GM21515 (cell line): ENCODE results near the gene DKKL1.
"Not testable (repeated sequence)": the region's sequence is repeated elsewhere in the genome, so short reads cannot be mapped to it uniquely, and the experiment has no call there.

Experiments used
- ATAC-seq: cut with Tn5 transposase; IDR thresholded peaks from one replicate; pipeline ENCODE4 v1.9.1; 2021; ENCODE audit not compliant: unreplicated experiment

DKKL1 gene

GRCh38 chr19:49361438-49362047 is 2.1 kb upstream of the DKKL1 start:
- no peak for ATAC-seq

GRCh38 chr19:49362048-49362928 is 1.4 kb upstream of the DKKL1 start, which contains the start of gene TEAD2:
Gene TEAD2 (minus strand): TSS chr19:49362416. CDS start chr19:49360075, 2,341 bp downstream.
- ATAC-seq = no peak

GRCh38 chr19:49362929-49363267 is 779 bp upstream of the DKKL1 start:
- no peak for ATAC-seq

- no peak for ATAC-seq
These were observed 533 bp downstream of the DKKL1 start for GRCh38 chr19:49364083-49364737.

GRCh38 chr19:49366110-49366509 is 2.4 kb downstream of the DKKL1 start:
- ATAC-seq = no peak

GRCh38 chr19:49368711-49369358 is 5.2 kb downstream of the DKKL1 start:
- no peak for ATAC-seq

GRCh38 chr19:49371184-49371583 is 7.5 kb downstream of the DKKL1 start:
- no peak for ATAC-seq

GRCh38 chr19:49373174-49373573 is 9.5 kb downstream of the DKKL1 start:
- not testable (repeated sequence) for ATAC-seq

GRCh38 chr19:49374665-49375434 is 11.2 kb downstream of the DKKL1 start:
- ATAC-seq = no peak

GRCh38 chr19:49378512-49378911 is 14.8 kb downstream of the DKKL1 start:
- ATAC-seq = no peak

- ATAC-seq = no peak
These were observed 16.7 kb downstream of the DKKL1 start for GRCh38 chr19:49380391-49380790.

GRCh38 chr19:49382639-49383038 is 19.0 kb downstream of the DKKL1 start:
- ATAC-seq = no peak

GRCh38 chr19:49383599-49383998 is 19.9 kb downstream of the DKKL1 start:
- ATAC-seq = no peak

GRCh38 chr19:49387936-49388372 is 24.3 kb downstream of the DKKL1 start, which contains the start of gene KASH5:
Gene KASH5 (plus strand): TSS chr19:49388249. CDS start chr19:49390884, 2,635 bp downstream.
- ATAC-seq = no peak

GRCh38 chr19:49389406-49389805 is 25.7 kb downstream of the DKKL1 start:
- ATAC-seq = no peak

GRCh38 chr19:49390131-49390928 is 26.7 kb downstream of the DKKL1 start:
- no peak for ATAC-seq

- ATAC-seq = no peak
These were observed 27.3 kb downstream of the DKKL1 start for GRCh38 chr19:49390929-49391359.

GRCh38 chr19:49391581-49392399 is 28.1 kb downstream of the DKKL1 start:
- ATAC-seq = no peak

GRCh38 chr19:49393881-49394280 is 30.2 kb downstream of the DKKL1 start:
- no peak for ATAC-seq
